Measurements from ENCODE around the gene ERCC6L2. TPM values are rescaled to one million over a fixed set of nuclear protein-coding genes. Genes with fewer than 3 reads are reported as not detected.

ERCC6L2 gene
- polyA plus RNA-seq, 1 donor from 2014 or later = 72.6 TPM

- H3K9me3 ChIP-seq (ENCODE audit: low read length) = no peaks in the 10 kb centered on the region
- TF ChIP-seq MXI1 (conservative IDR thresholded peaks at IDR 0.05; ENCODE audit: poor library complexity, severe bottlenecking) (no peak), REST (IDR thresholded peaks at IDR 0.05; ENCODE audit: borderline replicate concordance) (no peak), POLR2AphosphoS5 (IDR thresholded peaks at IDR 0.05) (no peak), CTCF (IDR thresholded peaks at IDR 0.05; ENCODE audit: poor library complexity, severe bottlenecking) (no peak), TAF1 (IDR thresholded peaks at IDR 0.05; ENCODE audit: low read depth) (no peak), SMC3 (conservative IDR thresholded peaks at IDR 0.05; ENCODE audit: poor library complexity) (no peak), RAD21 (conservative IDR thresholded peaks at IDR 0.05) (no peak), EP300 (conservative IDR thresholded peaks at IDR 0.05; ENCODE audit: poor library complexity, severe bottlenecking) (no peak), EZH2 (IDR thresholded peaks at IDR 0.05; ENCODE audit: borderline replicate concordance, insufficient read depth, low read length, poor library complexity, severe bottlenecking) (no peak)
- no peaks in the 10 kb centered on the region for H4K20me1 ChIP-seq (ENCODE audit: insufficient read depth)
- H3K4me3 ChIP-seq (ENCODE audit: low read length) = no peak overlapping the region
- no peak overlapping the region for H3K4me2 ChIP-seq (ENCODE audit: low read length)
- H3K27ac ChIP-seq (ENCODE audit: low read length) = no peak overlapping the region
- no peaks in the 10 kb centered on the region for H3F3A ChIP-seq (ENCODE audit: insufficient read depth, low read length, poor library complexity, severe bottlenecking)
- H3K79me2 ChIP-seq (replicated peaks; ENCODE audit: insufficient read depth, low read length) = no peaks in the 10 kb centered on the region
- no peaks in the 10 kb centered on the region for H3K36me3 ChIP-seq (ENCODE audit: insufficient read depth, low read length)
- H3K27me3 ChIP-seq (ENCODE audit: insufficient read depth, low read depth, low read length) = no peaks in the 10 kb centered on the region
- H3K9ac ChIP-seq (ENCODE audit: low read length) = no peak overlapping the region
- H3K9me2 ChIP-seq (ENCODE audit: insufficient read depth, low read length) = no peaks in the 10 kb centered on the region
- no peak overlapping the region for H2AFZ ChIP-seq (ENCODE audit: low read depth, low read length)
Observed at GRCh38 chr9:95862343-95862742, 13.1 kb upstream of the ERCC6L2 start.

- no peaks in the 10 kb centered on the region for H3K27me3 ChIP-seq (ENCODE audit: insufficient read depth, low read depth, low read length)
- no peak overlapping the region for H2AFZ ChIP-seq (ENCODE audit: low read depth, low read length)
- H3K9me3 ChIP-seq (ENCODE audit: low read length) = no peaks in the 10 kb centered on the region
- H3F3A ChIP-seq (ENCODE audit: insufficient read depth, low read length, poor library complexity, severe bottlenecking) = no peaks in the 10 kb centered on the region
- no peaks in the 10 kb centered on the region for H3K36me3 ChIP-seq (ENCODE audit: insufficient read depth, low read length)
- H3K27ac ChIP-seq (ENCODE audit: low read length) = no peak overlapping the region
- TF ChIP-seq EP300 (conservative IDR thresholded peaks at IDR 0.05; ENCODE audit: poor library complexity, severe bottlenecking) (no peak), RAD21 (conservative IDR thresholded peaks at IDR 0.05) (no peak), EZH2 (IDR thresholded peaks at IDR 0.05; ENCODE audit: borderline replicate concordance, insufficient read depth, low read length, poor library complexity, severe bottlenecking) (no peak), REST (IDR thresholded peaks at IDR 0.05; ENCODE audit: borderline replicate concordance) (no peak), CTCF (IDR thresholded peaks at IDR 0.05; ENCODE audit: poor library complexity, severe bottlenecking) (no peak), SMC3 (conservative IDR thresholded peaks at IDR 0.05; ENCODE audit: poor library complexity) (no peak), POLR2AphosphoS5 (IDR thresholded peaks at IDR 0.05) (no peak), MXI1 (conservative IDR thresholded peaks at IDR 0.05; ENCODE audit: poor library complexity, severe bottlenecking) (no peak), TAF1 (IDR thresholded peaks at IDR 0.05; ENCODE audit: low read depth) (no peak)
- no peaks in the 10 kb centered on the region for H4K20me1 ChIP-seq (ENCODE audit: insufficient read depth)
- H3K9ac ChIP-seq (ENCODE audit: low read length) = no peak overlapping the region
- H3K9me2 ChIP-seq (ENCODE audit: insufficient read depth, low read length) = no peaks in the 10 kb centered on the region
- no peak overlapping the region for H3K4me2 ChIP-seq (ENCODE audit: low read length)
- H3K4me3 ChIP-seq (ENCODE audit: low read length) = no peak overlapping the region
- H3K79me2 ChIP-seq (replicated peaks; ENCODE audit: insufficient read depth, low read length) = no peaks in the 10 kb centered on the region
Observed at GRCh38 chr9:95864852-95865580, 10.5 kb upstream of the ERCC6L2 start.

Data from neural cell (in vitro differentiated cells).